Measurements from ENCODE around the gene UNKL. TPM values are rescaled to one million over a fixed set of nuclear protein-coding genes. Genes with fewer than 3 reads are reported as not detected.

Gene UNKL
- total and polyA plus RNA-seq, 2 experiments from 2014 or later, result 6.1 to 13.0 TPM

DNA sequence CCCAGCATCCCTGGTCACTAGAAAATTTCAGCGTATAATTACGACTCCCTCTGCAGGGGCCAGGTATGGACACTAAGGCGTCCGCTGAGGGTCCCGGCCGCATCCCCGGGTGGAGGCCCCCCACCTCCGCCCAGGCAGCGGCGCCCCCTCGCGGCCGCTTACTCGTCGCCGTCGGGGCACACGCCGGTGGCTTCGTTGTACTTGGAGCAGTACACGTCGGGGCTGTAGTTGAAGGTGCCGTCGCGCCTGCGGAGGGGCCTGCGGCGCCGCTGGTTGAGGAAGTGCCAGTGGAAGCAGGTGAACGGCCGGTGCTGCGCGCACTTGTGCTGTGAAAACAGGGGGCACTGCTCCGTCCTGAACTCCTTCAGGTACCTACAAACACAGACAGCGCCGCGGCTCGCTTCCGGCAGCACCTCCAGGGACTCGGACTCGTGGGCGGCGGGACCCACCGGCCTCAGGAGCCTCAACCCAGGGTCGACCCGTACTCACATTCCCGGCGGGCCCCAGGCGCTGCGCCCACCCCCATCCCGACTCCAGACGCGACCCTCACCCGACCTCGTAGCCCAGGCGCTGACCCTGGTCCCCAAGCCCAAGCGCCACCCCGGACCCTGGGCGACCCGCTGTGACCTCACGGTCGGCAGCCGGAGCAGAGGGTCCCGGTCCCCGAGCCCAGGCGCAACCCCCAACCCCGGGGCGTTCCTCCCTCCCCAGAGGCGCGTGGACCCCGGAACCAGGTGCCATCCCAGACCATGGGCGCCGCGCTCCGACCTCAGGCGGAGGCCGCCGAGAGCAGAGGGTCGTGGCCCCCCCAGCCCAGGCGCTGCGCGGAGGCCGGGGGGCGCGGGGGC lies 596 bp downstream of the UNKL start:
- Histone ChIP-seq H2AFZ (peak overlapping the region; percentile 79), H3K9me3 (ENCODE audit: low read depth) (no peaks in the 10 kb centered on the region), H3K79me2 (ENCODE audit: insufficient read depth) (peaks cover 58% of the 10 kb centered on the region), H3K4me1 (ENCODE audit: insufficient read depth) (peaks cover 11% of the 10 kb centered on the region), H3K36me3 (ENCODE audit: low read depth) (no peaks in the 10 kb centered on the region), H3K4me3 (peak overlapping the region; percentile 90), H3K9me2 (ENCODE audit: insufficient read depth) (no peaks in the 10 kb centered on the region), H3K27ac (peak overlapping the region; percentile 35; the same call in 1 of the 2 replicates), H4K20me1 (ENCODE audit: insufficient read depth) (no peaks in the 10 kb centered on the region), H3K9ac (peak overlapping the region; percentile 91), H3K4me2 (ENCODE audit: unreplicated experiment) (peak overlapping the region; percentile 62), H3F3A (ENCODE audit: insufficient read depth) (peaks cover 20% of the 10 kb centered on the region), H3K27me3 (replicated peaks; ENCODE audit: insufficient read depth) (no peaks in the 10 kb centered on the region)
- no peak for TF ChIP-seq EZH2 (IDR thresholded peaks at IDR 0.05; ENCODE audit: insufficient read depth, poor library complexity, severe bottlenecking)
- TF ChIP-seq EZH2phosphoT487 (IDR thresholded peaks at IDR 0.05; ENCODE audit: insufficient read depth, low read depth), result no peak
- WGBS, 2 experiments (ENCODE audit: low coverage in 1 of 2, low lambda C conversion rate in 2 of 2, missing lambda C conversion rate in 2 of 2), result 3 to 4% methylated on average over 54 to 73 of the region's 85 CpGs
- peak; percentile 74 for DNase-seq
- in situ Hi-C loops (cut with MboI), result no loop called here

DNA sequence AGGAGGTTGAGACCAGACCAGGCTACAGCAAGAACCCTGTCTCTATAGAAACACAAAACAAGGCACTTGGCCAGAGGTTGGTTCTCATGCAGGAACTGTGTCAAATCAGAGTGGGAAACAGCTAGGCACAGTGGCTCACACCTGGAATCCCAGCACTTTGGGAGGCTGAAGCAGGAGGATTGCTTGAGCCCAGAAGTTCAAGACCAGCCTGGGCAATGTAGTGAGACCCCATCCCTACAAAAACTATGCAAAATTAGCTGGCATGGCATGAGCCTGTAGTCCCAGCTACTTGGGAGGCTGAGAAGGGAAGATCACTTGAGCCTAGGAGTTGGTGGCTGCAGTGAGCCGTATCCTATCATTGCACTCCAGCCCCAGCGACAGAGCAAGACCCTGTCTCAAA lies 1.7 kb downstream of the UNKL start:
- peaks cover 20% of the 10 kb centered on the region for H3F3A ChIP-seq (ENCODE audit: insufficient read depth)
- no peak overlapping the region for H3K4me3 ChIP-seq
- no peaks in the 10 kb centered on the region for H3K27me3 ChIP-seq (replicated peaks; ENCODE audit: insufficient read depth)
- no peaks in the 10 kb centered on the region for H4K20me1 ChIP-seq (ENCODE audit: insufficient read depth)
- H3K79me2 ChIP-seq (ENCODE audit: insufficient read depth), result peaks cover 56% of the 10 kb centered on the region
- in situ Hi-C loops (cut with MboI), result no loop called here
- H2AFZ ChIP-seq, result no peak overlapping the region
- no peak overlapping the region for H3K4me2 ChIP-seq (ENCODE audit: unreplicated experiment)
- H3K9me2 ChIP-seq (ENCODE audit: insufficient read depth), result no peaks in the 10 kb centered on the region
- no peak for DNase-seq
- WGBS, 2 experiments (ENCODE audit: low coverage in 1 of 2, low lambda C conversion rate in 2 of 2, missing lambda C conversion rate in 2 of 2), result 62 to 77% methylated on average over 2 of the region's 2 CpGs
- TF ChIP-seq EZH2 (IDR thresholded peaks at IDR 0.05; ENCODE audit: insufficient read depth, poor library complexity, severe bottlenecking), result no peak
- no peak for TF ChIP-seq EZH2phosphoT487 (IDR thresholded peaks at IDR 0.05; ENCODE audit: insufficient read depth, low read depth)
- no peak overlapping the region for H3K9ac ChIP-seq
- H3K9me3 ChIP-seq (ENCODE audit: low read depth), result no peaks in the 10 kb centered on the region
- H3K36me3 ChIP-seq (ENCODE audit: low read depth), result no peaks in the 10 kb centered on the region
- peaks cover 10% of the 10 kb centered on the region; the same call in 1 of the 2 replicates for H3K4me1 ChIP-seq (ENCODE audit: insufficient read depth)
- H3K27ac ChIP-seq, result no peak overlapping the region

DNA sequence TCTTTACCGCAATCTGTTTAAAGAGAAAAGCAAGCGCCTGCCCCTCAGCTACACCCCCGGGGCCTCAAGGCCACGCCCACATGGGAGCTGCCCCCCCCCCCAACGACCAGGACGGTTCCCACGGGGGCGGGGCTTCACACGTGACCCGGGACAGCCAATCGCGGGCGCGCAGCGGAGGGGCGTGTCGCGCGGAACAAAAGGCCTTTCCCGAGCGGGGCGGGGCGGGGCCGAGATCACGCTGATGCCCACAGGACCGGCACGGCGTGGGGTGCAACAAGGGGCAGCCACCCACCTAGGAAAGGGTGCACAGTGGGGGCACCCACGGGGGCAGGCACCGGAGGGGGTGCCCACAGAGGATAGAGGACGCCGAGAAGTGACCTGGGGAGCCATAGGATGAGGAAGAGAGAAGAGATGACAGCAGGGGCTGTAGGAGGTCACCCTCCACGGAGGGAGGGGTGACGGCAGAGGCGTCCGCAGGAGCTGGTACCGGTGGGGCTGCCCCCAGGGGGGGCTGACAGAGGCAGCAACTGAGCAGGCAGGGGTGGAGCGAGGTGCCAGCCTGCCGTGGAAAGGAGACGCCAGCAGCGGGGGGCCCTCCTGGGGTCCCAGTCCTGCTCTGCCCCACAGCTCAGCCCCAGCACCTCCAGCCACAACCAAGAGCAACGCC lies 6.2 kb downstream of the UNKL start:
- TF ChIP-seq EZH2 (IDR thresholded peaks at IDR 0.05; ENCODE audit: insufficient read depth, poor library complexity, severe bottlenecking) (no peak), EZH2phosphoT487 (IDR thresholded peaks at IDR 0.05; ENCODE audit: insufficient read depth, low read depth) (no peak)
- Histone ChIP-seq H3K4me3 (peak overlapping the region; percentile 72), H3K27ac (peak overlapping the region; percentile 57), H2AFZ (peak overlapping the region; percentile 65), H4K20me1 (ENCODE audit: insufficient read depth) (no peaks in the 10 kb centered on the region), H3F3A (ENCODE audit: insufficient read depth) (no peaks in the 10 kb centered on the region), H3K9me3 (ENCODE audit: low read depth) (no peaks in the 10 kb centered on the region), H3K4me2 (ENCODE audit: unreplicated experiment) (peak overlapping the region; percentile 76), H3K9me2 (ENCODE audit: insufficient read depth) (no peaks in the 10 kb centered on the region), H3K79me2 (ENCODE audit: insufficient read depth) (peaks cover 74% of the 10 kb centered on the region), H3K27me3 (replicated peaks; ENCODE audit: insufficient read depth) (no peaks in the 10 kb centered on the region), H3K4me1 (ENCODE audit: insufficient read depth) (0 out of 2 replicates have a peak, but pooled peaks cover 3% of the 10 kb centered on the region), H3K36me3 (ENCODE audit: low read depth) (no peaks in the 10 kb centered on the region), H3K9ac (peak overlapping the region; percentile 73)
- 2 to 3% methylated on average over 17 to 42 of the region's 42 CpGs for WGBS, 2 experiments (ENCODE audit: low coverage in 1 of 2, low lambda C conversion rate in 2 of 2, missing lambda C conversion rate in 2 of 2)
- in situ Hi-C loops (cut with MboI), result no loop called here
- peak; percentile 96 for DNase-seq

DNA sequence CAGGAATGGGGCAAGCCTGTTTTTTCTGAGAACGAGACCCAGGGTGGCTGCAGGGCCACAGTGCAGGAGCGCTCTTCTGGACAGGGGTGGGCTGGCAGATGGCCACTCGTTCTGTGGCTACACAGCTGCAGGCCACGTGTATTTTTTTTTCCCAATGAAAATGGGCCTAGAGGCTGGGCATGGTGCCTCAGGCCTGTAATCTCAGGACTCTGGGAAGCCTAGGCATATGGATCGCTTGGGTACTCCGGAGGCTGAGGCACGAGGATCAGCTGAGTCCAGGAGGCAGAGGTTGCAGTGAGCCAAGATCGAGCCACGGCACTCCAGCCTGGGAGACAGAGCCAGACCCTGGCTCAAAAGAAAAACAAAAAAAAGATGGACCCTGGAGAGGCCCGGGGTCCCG lies 6.8 kb downstream of the UNKL start:
- H3K4me3 ChIP-seq, result peak overlapping the region; percentile 72
- no peaks in the 10 kb centered on the region for H3K9me3 ChIP-seq (ENCODE audit: low read depth)
- H3K79me2 ChIP-seq (ENCODE audit: insufficient read depth), result peaks cover 74% of the 10 kb centered on the region
- no peaks in the 10 kb centered on the region for H3K9me2 ChIP-seq (ENCODE audit: insufficient read depth)
- no peaks in the 10 kb centered on the region for H3K27me3 ChIP-seq (replicated peaks; ENCODE audit: insufficient read depth)
- H3K4me1 ChIP-seq (ENCODE audit: insufficient read depth), result 0 out of 2 replicates have a peak, but pooled peaks cover 3% of the 10 kb centered on the region
- peak; percentile 61 for DNase-seq
- H2AFZ ChIP-seq, result peak overlapping the region; percentile 65
- no peak for TF ChIP-seq EZH2phosphoT487 (IDR thresholded peaks at IDR 0.05; ENCODE audit: insufficient read depth, low read depth)
- no peak for TF ChIP-seq EZH2 (IDR thresholded peaks at IDR 0.05; ENCODE audit: insufficient read depth, poor library complexity, severe bottlenecking)
- peak overlapping the region; percentile 76 for H3K4me2 ChIP-seq (ENCODE audit: unreplicated experiment)
- H3K9ac ChIP-seq, result peak overlapping the region; percentile 73
- 7 to 10% methylated on average over 10 to 11 of the region's 11 CpGs for WGBS, 2 experiments (ENCODE audit: low coverage in 1 of 2, low lambda C conversion rate in 2 of 2, missing lambda C conversion rate in 2 of 2)
- in situ Hi-C loops (cut with MboI), result no loop called here
- no peaks in the 10 kb centered on the region; the same call in 1 of the 2 replicates for H3K36me3 ChIP-seq (ENCODE audit: low read depth)
- peak overlapping the region; percentile 57 for H3K27ac ChIP-seq
- no peaks in the 10 kb centered on the region for H4K20me1 ChIP-seq (ENCODE audit: insufficient read depth)
- H3F3A ChIP-seq (ENCODE audit: insufficient read depth), result no peaks in the 10 kb centered on the region

Measured in GM23248 (cell line).